Transverse colon (tissue), 4 donors: ENCODE measurements around the gene DPY19L1.
"Not testable (repeated sequence)": the region's sequence is repeated elsewhere in the genome, so short reads cannot be mapped to it uniquely, and the experiment has no call there.

Experiments used
- EP300 ChIP-seq: sonication (generic); formaldehyde crosslinking; IDR thresholded peaks from one replicate; pipeline ENCODE4 v1.6.1; 2017; ENCODE audit warnings: antibody characterized with exemption, low read depth
- POLR2A ChIP-seq: fragments of 450-650 bp; IDR thresholded peaks from one replicate; pipeline ENCODE4 v1.6.1; 2016; ENCODE audit warnings: antibody characterized with exemption, mild to moderate bottlenecking, moderate library complexity
- POLR2AphosphoS5 ChIP-seq, 3 donors: sonication (generic); formaldehyde crosslinking; IDR thresholded peaks; one replicate each; pipeline ENCODE4 v1.6.1; 2016; ENCODE audit warnings: antibody characterized with exemption in 3 of 3
- TF ChIP-seq, protein P1 (sequence below), 5 experiments: fragments of 200-600 bp in 3 of 5; fragments of 450-650 bp in 2 of 5; sonication (generic) in 3 of 5; IDR thresholded peaks; 1 replicate in 2 of 5; 2 replicates in 3 of 5; pipeline ENCODE4 v1.5.1; 2016 to 2017; ENCODE audit warnings: antibody characterized with exemption in 5 of 5, inconsistent platforms in 3 of 5, mild to moderate bottlenecking in 2 of 5, moderate library complexity in 1 of 5

DNA sequence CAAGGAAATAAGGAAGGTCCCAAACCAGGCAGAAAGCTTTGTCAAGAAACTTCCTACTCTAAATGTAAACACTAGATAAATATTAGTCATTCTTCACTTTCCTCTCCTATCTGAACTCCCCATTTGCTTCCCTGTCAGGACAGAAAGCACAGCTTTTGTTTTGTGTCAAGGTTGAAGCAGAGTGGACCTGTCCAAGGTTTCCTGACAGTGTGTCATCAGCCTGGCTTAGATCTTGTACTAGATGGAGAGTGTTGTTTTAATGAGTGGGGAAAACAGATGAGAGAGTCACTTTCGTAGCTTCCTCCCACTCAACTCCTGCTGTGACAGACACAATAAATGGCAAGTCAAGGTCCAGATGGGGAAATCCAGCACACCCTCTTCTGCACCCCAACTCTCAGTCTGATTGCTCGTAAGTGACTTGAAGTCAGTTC is 101.5 kb downstream of the DPY19L1 start:
- TF ChIP-seq, protein P1, sequence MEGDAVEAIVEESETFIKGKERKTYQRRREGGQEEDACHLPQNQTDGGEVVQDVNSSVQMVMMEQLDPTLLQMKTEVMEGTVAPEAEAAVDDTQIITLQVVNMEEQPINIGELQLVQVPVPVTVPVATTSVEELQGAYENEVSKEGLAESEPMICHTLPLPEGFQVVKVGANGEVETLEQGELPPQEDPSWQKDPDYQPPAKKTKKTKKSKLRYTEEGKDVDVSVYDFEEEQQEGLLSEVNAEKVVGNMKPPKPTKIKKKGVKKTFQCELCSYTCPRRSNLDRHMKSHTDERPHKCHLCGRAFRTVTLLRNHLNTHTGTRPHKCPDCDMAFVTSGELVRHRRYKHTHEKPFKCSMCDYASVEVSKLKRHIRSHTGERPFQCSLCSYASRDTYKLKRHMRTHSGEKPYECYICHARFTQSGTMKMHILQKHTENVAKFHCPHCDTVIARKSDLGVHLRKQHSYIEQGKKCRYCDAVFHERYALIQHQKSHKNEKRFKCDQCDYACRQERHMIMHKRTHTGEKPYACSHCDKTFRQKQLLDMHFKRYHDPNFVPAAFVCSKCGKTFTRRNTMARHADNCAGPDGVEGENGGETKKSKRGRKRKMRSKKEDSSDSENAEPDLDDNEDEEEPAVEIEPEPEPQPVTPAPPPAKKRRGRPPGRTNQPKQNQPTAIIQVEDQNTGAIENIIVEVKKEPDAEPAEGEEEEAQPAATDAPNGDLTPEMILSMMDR (IDR thresholded peaks at IDR 0.05), result not testable (repeated sequence)
- not testable (repeated sequence) for TF ChIP-seq POLR2AphosphoS5 (IDR thresholded peaks at IDR 0.05); EP300; POLR2A
